ENCODE data around the gene PVALB. TPM values are rescaled to one million over a fixed set of nuclear protein-coding genes. Genes with fewer than 3 reads are reported as not detected.

Gene PVALB
- total RNA-seq, 1 donor from 2014 or later = not detected

- TF ChIP-seq CTCF (IDR thresholded peaks at IDR 0.05; ENCODE audit: unreplicated experiment) = no peak
- Mint-ChIP-seq H3K27ac (no peak overlapping the region), H3K4me1 (peaks cover 21% of the 10 kb centered on the region), H3K9me3 (no peaks in the 10 kb centered on the region), H3K36me3 (peaks cover 17% of the 10 kb centered on the region), H3K27me3 (ENCODE audit: low read depth) (no peaks in the 10 kb centered on the region), H3K4me3 (no peak overlapping the region)
- DNase-seq (ENCODE audit: low spot score in 2 of 2, unreplicated experiment in 2 of 2) = no peak
Observed at GRCh38 chr22:36768141-36768540, 48.7 kb downstream of the PVALB start.

- peak in 1 of 2 experiments; percentile 8 for DNase-seq (ENCODE audit: low spot score in 2 of 2, unreplicated experiment in 2 of 2)
- H3K9me3 Mint-ChIP-seq = no peaks in the 10 kb centered on the region
- H3K4me1 Mint-ChIP-seq = peaks cover 21% of the 10 kb centered on the region
- no peak for TF ChIP-seq CTCF (IDR thresholded peaks at IDR 0.05; ENCODE audit: unreplicated experiment)
- H3K27ac Mint-ChIP-seq = no peak overlapping the region
- H3K4me3 Mint-ChIP-seq = no peak overlapping the region
- no peaks in the 10 kb centered on the region for H3K27me3 Mint-ChIP-seq (ENCODE audit: low read depth)
- H3K36me3 Mint-ChIP-seq = peaks cover 21% of the 10 kb centered on the region
Observed at GRCh38 chr22:36767035-36767775, 49.6 kb downstream of the PVALB start.

- peaks cover 15% of the 10 kb centered on the region for H3K36me3 Mint-ChIP-seq
- H3K27ac Mint-ChIP-seq = no peak overlapping the region
- peaks cover 13% of the 10 kb centered on the region for H3K4me1 Mint-ChIP-seq
- TF ChIP-seq CTCF (IDR thresholded peaks at IDR 0.05; ENCODE audit: unreplicated experiment) = no peak
- DNase-seq (ENCODE audit: low spot score in 2 of 2, unreplicated experiment in 2 of 2) = no peak
- H3K4me3 Mint-ChIP-seq = no peak overlapping the region
- no peaks in the 10 kb centered on the region for H3K27me3 Mint-ChIP-seq (ENCODE audit: low read depth)
- H3K9me3 Mint-ChIP-seq = no peaks in the 10 kb centered on the region
Observed at GRCh38 chr22:36765943-36766450, 50.8 kb downstream of the PVALB start.

- Mint-ChIP-seq H3K4me1 (peaks cover 6% of the 10 kb centered on the region), H3K9me3 (no peaks in the 10 kb centered on the region)
- peak in 1 of 2 experiments; percentile 3 for DNase-seq (ENCODE audit: low spot score in 2 of 2, unreplicated experiment in 2 of 2)
Observed at GRCh38 chr22:36765131-36765942, 51.5 kb downstream of the PVALB start.

GRCh38 chr22:36764641-36765040 lies 52.2 kb downstream of the PVALB start:
- H3K36me3 Mint-ChIP-seq = peaks cover 15% of the 10 kb centered on the region
- no peaks in the 10 kb centered on the region for H3K27me3 Mint-ChIP-seq (ENCODE audit: low read depth)
- no peak overlapping the region for H3K4me3 Mint-ChIP-seq
- H3K4me1 Mint-ChIP-seq = peaks cover 1% of the 10 kb centered on the region
- H3K9me3 Mint-ChIP-seq = no peaks in the 10 kb centered on the region
- no peak overlapping the region for H3K27ac Mint-ChIP-seq
- TF ChIP-seq CTCF (IDR thresholded peaks at IDR 0.05; ENCODE audit: unreplicated experiment) = no peak
- peak in 1 of 2 experiments; percentile 4 for DNase-seq (ENCODE audit: low spot score in 2 of 2, unreplicated experiment in 2 of 2)

More at GRCh38 chr22:36765131-36765942, 51.5 kb downstream of the PVALB start:
- H3K27me3 Mint-ChIP-seq (ENCODE audit: low read depth) = no peaks in the 10 kb centered on the region
- no peak overlapping the region for H3K4me3 Mint-ChIP-seq
- H3K36me3 Mint-ChIP-seq = peaks cover 15% of the 10 kb centered on the region
- H3K27ac Mint-ChIP-seq = no peak overlapping the region
- TF ChIP-seq CTCF (IDR thresholded peaks at IDR 0.05; ENCODE audit: unreplicated experiment) = no peak

Measured in mesothelial cell of epicardium (in vitro differentiated cells).